Nephron progenitor cell (in vitro differentiated cells): ENCODE results near the gene TMEM120A.
"Not testable (repeated sequence)": the region's sequence is repeated elsewhere in the genome, so short reads cannot be mapped to it uniquely, and the experiment has no call there.

Experiments used
- DNase-seq: peaks from one replicate; pipeline ENCODE4 v3.0.0; 2021
- H3K27ac Mint-ChIP-seq: 2 replicates; pipeline ENCODE4 v1.8.0; 2021; ENCODE audit warnings: mild to moderate bottlenecking, moderate library complexity, mixed read lengths
- H3K27me3 Mint-ChIP-seq: 2 replicates; pipeline ENCODE4 v1.8.0; 2021; ENCODE audit warnings: mild to moderate bottlenecking, low read depth, mixed read lengths; ENCODE audit not compliant: poor library complexity
- H3K36me3 Mint-ChIP-seq: 2 replicates; pipeline ENCODE4 v1.8.0; 2021; ENCODE audit warnings: low read depth, mixed read lengths
- H3K4me1 Mint-ChIP-seq: 2 replicates; pipeline ENCODE4 v1.8.0; 2021; ENCODE audit warnings: mixed read lengths
- H3K4me3 Mint-ChIP-seq: 2 replicates; pipeline ENCODE4 v1.8.0; 2021; ENCODE audit warnings: mild to moderate bottlenecking, moderate library complexity, mixed read lengths
- H3K9me3 Mint-ChIP-seq: 2 replicates; pipeline ENCODE4 v1.8.0; 2021; ENCODE audit warnings: mild to moderate bottlenecking, moderate library complexity, mixed read lengths
- CTCF ChIP-seq: fragments of 200-600 bp; sonication (generic); IDR thresholded peaks from 2 replicates; pipeline ENCODE4 v1.5.0; 2021; ENCODE audit warnings: antibody characterized with exemption

Gene TMEM120A

GRCh38 chr7:76009672-76010600, 15.5 kb upstream of the TMEM120A start:
- H3K4me1 Mint-ChIP-seq, result no peaks in the 10 kb centered on the region
- TF ChIP-seq CTCF, result no peak
- H3K27me3 Mint-ChIP-seq, result no peaks in the 10 kb centered on the region
- no peaks in the 10 kb centered on the region for H3K9me3 Mint-ChIP-seq
- H3K36me3 Mint-ChIP-seq, result peaks cover 20% of the 10 kb centered on the region
- H3K27ac Mint-ChIP-seq, result peak overlapping the region; percentile 60
- H3K4me3 Mint-ChIP-seq, result no peak overlapping the region
- DNase-seq, result no peak

GRCh38 chr7:76008156-76008687, 13.8 kb upstream of the TMEM120A start:
- H3K4me3 Mint-ChIP-seq, result no peak overlapping the region
- H3K4me1 Mint-ChIP-seq, result no peaks in the 10 kb centered on the region
- H3K27ac Mint-ChIP-seq, result peak overlapping the region; percentile 69
- H3K9me3 Mint-ChIP-seq, result no peaks in the 10 kb centered on the region
- no peaks in the 10 kb centered on the region for H3K27me3 Mint-ChIP-seq
- no peak for DNase-seq
- peaks cover 18% of the 10 kb centered on the region for H3K36me3 Mint-ChIP-seq
- TF ChIP-seq CTCF, result no peak

- H3K4me1 Mint-ChIP-seq, DNase-seq, H3K27me3 Mint-ChIP-seq, H3K4me3 Mint-ChIP-seq, H3K9me3 Mint-ChIP-seq: not testable (repeated sequence)
- H3K36me3 Mint-ChIP-seq, result peaks cover 23% of the 10 kb centered on the region
- peak overlapping the region; percentile 57 for H3K27ac Mint-ChIP-seq
Observed at GRCh38 chr7:76005004-76005403, 10.6 kb upstream of the TMEM120A start.

- TF ChIP-seq CTCF, result no peak
- no peaks in the 10 kb centered on the region for H3K4me1 Mint-ChIP-seq
- H3K27ac Mint-ChIP-seq, result no peak overlapping the region
- peaks cover 35% of the 10 kb centered on the region for H3K36me3 Mint-ChIP-seq
- no peak overlapping the region for H3K4me3 Mint-ChIP-seq
- no peaks in the 10 kb centered on the region for H3K27me3 Mint-ChIP-seq
- no peaks in the 10 kb centered on the region for H3K9me3 Mint-ChIP-seq
- DNase-seq, result no peak
Observed at GRCh38 chr7:76003351-76003750, 9.0 kb upstream of the TMEM120A start.

- Mint-ChIP-seq H3K4me1 (no peaks in the 10 kb centered on the region), H3K27me3 (no peaks in the 10 kb centered on the region), H3K36me3 (peaks cover 40% of the 10 kb centered on the region), H3K4me3 (no peak overlapping the region), H3K27ac (no peak overlapping the region), H3K9me3 (no peaks in the 10 kb centered on the region)
- no peak for TF ChIP-seq CTCF
- DNase-seq, result no peak
Observed at GRCh38 chr7:76002822-76003221, 8.4 kb upstream of the TMEM120A start.

GRCh38 chr7:76002139-76002538, 7.7 kb upstream of the TMEM120A start:
- TF ChIP-seq CTCF, result no peak
- Mint-ChIP-seq H3K4me1 (no peaks in the 10 kb centered on the region), H3K27me3 (no peaks in the 10 kb centered on the region)

More at GRCh38 chr7:76002139-76002538, 7.7 kb upstream of the TMEM120A start:
- no peak overlapping the region for H3K4me3 Mint-ChIP-seq
- H3K27ac Mint-ChIP-seq, result peak overlapping the region; percentile 36
- peaks cover 47% of the 10 kb centered on the region for H3K36me3 Mint-ChIP-seq
- no peak for DNase-seq
- H3K9me3 Mint-ChIP-seq, result no peaks in the 10 kb centered on the region
